Astrocyte (in vitro differentiated cells and primary cell): ENCODE measurements around the gene LTBP3. TPM values are rescaled to one million over a fixed set of nuclear protein-coding genes. Genes with fewer than 3 reads are reported as not detected.
A peak's percentile ranks its signal among the peaks of the same experiment; 100 is the strongest.

Source experiments
- DNase-seq: peaks from one replicate; pipeline ENCODE4 v3.0.0-alpha.2; 2010; ENCODE audit warnings: low read depth
- FAIRE-seq: peaks from 2 replicates; lab custom pipeline; 2011; peaks lifted over from hg19 to GRCh38; lab: Jason Lieb, UNC
- H2AFZ ChIP-seq: 2 replicates; pipeline ENCODE4 v1.6.0; 2012; ENCODE audit warnings: low read depth, low read length, inconsistent platforms
- H3K27ac ChIP-seq: 2 replicates; pipeline ENCODE4 v1.5.1; 2011; ENCODE audit warnings: low read depth, low read length, inconsistent platforms
- H3K27me3 ChIP-seq: 2 replicates; pipeline ENCODE4 v1.6.0; 2011; ENCODE audit warnings: low read length, inconsistent platforms; ENCODE audit not compliant: insufficient read depth
- H3K36me3 ChIP-seq: 2 replicates; pipeline ENCODE4 v1.5.1; 2011; ENCODE audit warnings: low read length, inconsistent platforms; ENCODE audit not compliant: insufficient read depth
- H3K4me1 ChIP-seq: 2 replicates; pipeline ENCODE4 v1.5.1; 2011; ENCODE audit warnings: low read length, inconsistent platforms; ENCODE audit not compliant: insufficient read depth
- H3K4me2 ChIP-seq: 2 replicates; pipeline ENCODE4 v1.6.0; 2012; ENCODE audit warnings: low read length, inconsistent platforms
- H3K4me3 ChIP-seq: 2 replicates; pipeline ENCODE4 v1.5.1; 2011; ENCODE audit warnings: low read depth, mild to moderate bottlenecking, low read length, inconsistent platforms; ENCODE audit not compliant: insufficient read depth
- H3K79me2 ChIP-seq: 2 replicates; pipeline ENCODE4 v1.6.0; 2012; ENCODE audit warnings: mild to moderate bottlenecking, low read length, inconsistent platforms; ENCODE audit not compliant: insufficient read depth
- H3K9ac ChIP-seq: 2 replicates; pipeline ENCODE4 v1.6.0; 2012; ENCODE audit warnings: mild to moderate bottlenecking, low read length, inconsistent platforms
- H3K9me3 ChIP-seq: 2 replicates; pipeline ENCODE4 v1.5.1; 2012; ENCODE audit warnings: low read depth, mild to moderate bottlenecking, low read length, inconsistent platforms; ENCODE audit not compliant: insufficient read depth
- H4K20me1 ChIP-seq: 2 replicates; pipeline ENCODE4 v1.6.0; 2012; ENCODE audit warnings: low read length, inconsistent platforms; ENCODE audit not compliant: insufficient read depth
- H3K27ac Mint-ChIP-seq: one replicate; pipeline ENCODE4 v1.8.0; 2021; ENCODE audit warnings: mild to moderate bottlenecking, mixed read lengths; ENCODE audit not compliant: unreplicated experiment
- H3K27me3 Mint-ChIP-seq: one replicate; pipeline ENCODE4 v1.8.0; 2021; ENCODE audit warnings: low read depth, mixed read lengths; ENCODE audit not compliant: unreplicated experiment
- H3K36me3 Mint-ChIP-seq: one replicate; pipeline ENCODE4 v1.8.0; 2021; ENCODE audit warnings: low read depth, mixed read lengths; ENCODE audit not compliant: unreplicated experiment
- H3K4me1 Mint-ChIP-seq: one replicate; pipeline ENCODE4 v1.8.0; 2021; ENCODE audit warnings: low read depth, mixed read lengths; ENCODE audit not compliant: unreplicated experiment
- H3K4me3 Mint-ChIP-seq: one replicate; pipeline ENCODE4 v1.8.0; 2021; ENCODE audit warnings: mild to moderate bottlenecking, moderate library complexity, mixed read lengths; ENCODE audit not compliant: unreplicated experiment
- H3K9me3 Mint-ChIP-seq: one replicate; pipeline ENCODE4 v1.8.0; 2021; ENCODE audit warnings: mild to moderate bottlenecking, mixed read lengths; ENCODE audit not compliant: unreplicated experiment
- CTCF ChIP-seq: IDR thresholded peaks from 2 replicates; pipeline ENCODE4 v1.5.1; 2011; ENCODE audit warnings: low read depth, mild to moderate bottlenecking, inconsistent platforms, low read length, moderate library complexity; ENCODE audit not compliant: insufficient read depth
- EZH2 ChIP-seq: IDR thresholded peaks from 2 replicates; pipeline ENCODE4 v1.6.1; 2012; ENCODE audit warnings: mild to moderate bottlenecking, low read length, inconsistent platforms; ENCODE audit not compliant: insufficient read depth
- total RNA-seq: library from RNA; stranded (reverse); gene quantifications from 2 replicates; pipeline ENCODE4 v1.2.1, GENCODE V29; 2021

LTBP3 gene
- total RNA-seq, 1 donor from 2014 or later = 33.2 TPM

GRCh38 chr11:65553301-65554001 lies 4.7 kb downstream of the LTBP3 start:
- FAIRE-seq (no peak), DNase-seq (no peak)
- H3K9me3 Mint-ChIP-seq = peaks cover 3% of the 10 kb centered on the region
- TF ChIP-seq EZH2 = no peak
- no peak for TF ChIP-seq CTCF
- no peak overlapping the region for H3K27ac ChIP-seq
- peak overlapping the region; percentile 94 for H3K4me2 ChIP-seq
- H3K27me3 ChIP-seq = no peaks in the 10 kb centered on the region
- H3K4me1 Mint-ChIP-seq = peaks cover 17% of the 10 kb centered on the region
- H3K9me3 ChIP-seq = no peaks in the 10 kb centered on the region
- peaks cover 62% of the 10 kb centered on the region for H4K20me1 ChIP-seq
- H3K79me2 ChIP-seq = peaks cover 43% of the 10 kb centered on the region
- no peak overlapping the region for H3K9ac ChIP-seq
- H3K27me3 Mint-ChIP-seq = peaks cover 27% of the 10 kb centered on the region
- peaks cover 17% of the 10 kb centered on the region for H3K36me3 ChIP-seq
- no peak overlapping the region for H3K4me3 ChIP-seq
- H3K36me3 Mint-ChIP-seq = peaks cover 16% of the 10 kb centered on the region
- no peak overlapping the region for H3K4me3 Mint-ChIP-seq
- H2AFZ ChIP-seq = no peak overlapping the region
- peaks cover 38% of the 10 kb centered on the region for H3K4me1 ChIP-seq
- no peak overlapping the region for H3K27ac Mint-ChIP-seq

GRCh38 chr11:65552388-65552951 lies 5.7 kb downstream of the LTBP3 start:
- H3K4me1 Mint-ChIP-seq = peaks cover 17% of the 10 kb centered on the region
- FAIRE-seq = no peak

More at GRCh38 chr11:65552388-65552951, 5.7 kb downstream of the LTBP3 start:
- Mint-ChIP-seq H3K36me3 (peaks cover 23% of the 10 kb centered on the region), H3K4me3 (peak overlapping the region; percentile 72), H3K9me3 (peaks cover 5% of the 10 kb centered on the region), H3K27ac (no peak overlapping the region), H3K27me3 (peaks cover 33% of the 10 kb centered on the region)
- H3K27ac ChIP-seq = no peak overlapping the region
- no peak overlapping the region for H3K4me3 ChIP-seq
- H3K4me1 ChIP-seq = peaks cover 38% of the 10 kb centered on the region
- H3K9me3 ChIP-seq = no peaks in the 10 kb centered on the region
- peaks cover 72% of the 10 kb centered on the region for H4K20me1 ChIP-seq
- H3K79me2 ChIP-seq = peaks cover 42% of the 10 kb centered on the region
- TF ChIP-seq CTCF = no peak
- TF ChIP-seq EZH2 = no peak
- H3K9ac ChIP-seq = no peak overlapping the region
- H3K27me3 ChIP-seq = no peaks in the 10 kb centered on the region
- no peak overlapping the region for H2AFZ ChIP-seq
- H3K36me3 ChIP-seq = peaks cover 19% of the 10 kb centered on the region
- no peak overlapping the region for H3K4me2 ChIP-seq
- no peak for DNase-seq
